Central memory CD4-positive, alpha-beta T cell (primary cell): ENCODE results near the gene TUBGCP2.
A peak's percentile ranks its signal among the peaks of the same experiment; 100 is the strongest.
"Not testable (repeated sequence)": the region's sequence is repeated elsewhere in the genome, so short reads cannot be mapped to it uniquely, and the experiment has no call there.

ENCODE experiments used
- DNase-seq: peaks from one replicate; pipeline ENCODE4 v3.0.0; 2022

The TUBGCP2 gene

GRCh38 chr10:133324857-133325260 lies 16.2 kb upstream of the TUBGCP2 start:
- DNase-seq: no peak

GRCh38 chr10:133324198-133324792 lies 15.6 kb upstream of the TUBGCP2 start:
- peak; percentile 53 for DNase-seq

GRCh38 chr10:133322064-133322709 lies 13.5 kb upstream of the TUBGCP2 start:
- DNase-seq: not testable (repeated sequence)

- not testable (repeated sequence) for DNase-seq
Observed at GRCh38 chr10:133320852-133321422, 12.3 kb upstream of the TUBGCP2 start.

- DNase-seq: peak; percentile 56
Observed at GRCh38 chr10:133318494-133319127, 9.9 kb upstream of the TUBGCP2 start.

GRCh38 chr10:133316732-133317131 lies 8.1 kb upstream of the TUBGCP2 start:
- no peak for DNase-seq

GRCh38 chr10:133316266-133316665 lies 7.6 kb upstream of the TUBGCP2 start:
- no peak for DNase-seq

GRCh38 chr10:133315847-133316246 lies 7.2 kb upstream of the TUBGCP2 start:
- no peak for DNase-seq

GRCh38 chr10:133314911-133315310 lies 6.2 kb upstream of the TUBGCP2 start:
- DNase-seq: no peak

- no peak for DNase-seq
Observed at GRCh38 chr10:133313192-133313591, 4.5 kb upstream of the TUBGCP2 start.

- no peak for DNase-seq
Observed at GRCh38 chr10:133312769-133313145, 4.1 kb upstream of the TUBGCP2 start.

GRCh38 chr10:133312016-133312768 lies 3.5 kb upstream of the TUBGCP2 start:
- no peak for DNase-seq

GRCh38 chr10:133311570-133311969 lies 2.9 kb upstream of the TUBGCP2 start:
- no peak for DNase-seq

GRCh38 chr10:133310789-133311188 lies 2.1 kb upstream of the TUBGCP2 start:
- DNase-seq: no peak

GRCh38 chr10:133310399-133310755 lies 1.7 kb upstream of the TUBGCP2 start:
- DNase-seq: no peak

GRCh38 chr10:133309720-133310398 lies 1.2 kb upstream of the TUBGCP2 start:
- no peak for DNase-seq

GRCh38 chr10:133309100-133309719 lies 538 bp upstream of the TUBGCP2 start:
- DNase-seq: peak; percentile 93

GRCh38 chr10:133307776-133308420 lies 774 bp downstream of the TUBGCP2 start:
- DNase-seq: peak; percentile 89

- no peak for DNase-seq
Observed at GRCh38 chr10:133306941-133307379, 1.7 kb downstream of the TUBGCP2 start.

- no peak for DNase-seq
Observed at GRCh38 chr10:133306097-133306476, 2.6 kb downstream of the TUBGCP2 start.

- DNase-seq: no peak
Observed at GRCh38 chr10:133303206-133303605, 5.5 kb downstream of the TUBGCP2 start.

GRCh38 chr10:133302230-133302629 lies 6.4 kb downstream of the TUBGCP2 start:
- DNase-seq: no peak
